Measurements from ENCODE around the gene HS3ST3A1.
A peak's percentile ranks its signal among the peaks of the same experiment; 100 is the strongest.

The HS3ST3A1 gene

GRCh38 chr17:13631529-13631928, 29.8 kb upstream of the HS3ST3A1 start:
- POLR2A ChIA-PET (ENCODE audit: low non-redundant PET) = no interaction called here
- H3K27ac ChIP-seq = no peak overlapping the region
- TF ChIP-seq, protein P1, sequence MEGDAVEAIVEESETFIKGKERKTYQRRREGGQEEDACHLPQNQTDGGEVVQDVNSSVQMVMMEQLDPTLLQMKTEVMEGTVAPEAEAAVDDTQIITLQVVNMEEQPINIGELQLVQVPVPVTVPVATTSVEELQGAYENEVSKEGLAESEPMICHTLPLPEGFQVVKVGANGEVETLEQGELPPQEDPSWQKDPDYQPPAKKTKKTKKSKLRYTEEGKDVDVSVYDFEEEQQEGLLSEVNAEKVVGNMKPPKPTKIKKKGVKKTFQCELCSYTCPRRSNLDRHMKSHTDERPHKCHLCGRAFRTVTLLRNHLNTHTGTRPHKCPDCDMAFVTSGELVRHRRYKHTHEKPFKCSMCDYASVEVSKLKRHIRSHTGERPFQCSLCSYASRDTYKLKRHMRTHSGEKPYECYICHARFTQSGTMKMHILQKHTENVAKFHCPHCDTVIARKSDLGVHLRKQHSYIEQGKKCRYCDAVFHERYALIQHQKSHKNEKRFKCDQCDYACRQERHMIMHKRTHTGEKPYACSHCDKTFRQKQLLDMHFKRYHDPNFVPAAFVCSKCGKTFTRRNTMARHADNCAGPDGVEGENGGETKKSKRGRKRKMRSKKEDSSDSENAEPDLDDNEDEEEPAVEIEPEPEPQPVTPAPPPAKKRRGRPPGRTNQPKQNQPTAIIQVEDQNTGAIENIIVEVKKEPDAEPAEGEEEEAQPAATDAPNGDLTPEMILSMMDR (conservative IDR thresholded peaks at IDR 0.05; ENCODE audit: low read depth) = no peak
- DNase-seq (ENCODE audit: low spot score) = no peak
- CTCF ChIA-PET = no interaction called here

DNA sequence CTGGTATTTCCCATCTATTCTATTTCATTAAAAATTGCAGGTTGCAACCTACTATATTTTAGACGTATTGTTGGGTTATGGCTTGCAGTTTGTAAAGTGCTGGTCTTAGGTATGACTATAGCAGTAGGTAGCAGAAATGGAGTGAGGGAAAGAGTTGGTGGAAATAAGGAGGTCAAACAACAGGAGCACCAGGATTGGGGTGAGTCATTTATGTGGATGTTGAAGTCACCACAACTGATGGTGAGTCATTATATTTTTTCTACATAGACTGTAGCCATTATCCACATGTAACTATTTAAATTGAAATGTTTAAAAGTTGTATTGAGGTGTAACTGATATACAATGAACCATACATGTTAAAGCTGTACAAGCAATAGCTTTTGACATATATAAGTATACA, 25.0 kb upstream of the HS3ST3A1 start:
- CTCF ChIA-PET = no interaction called here
- peak; percentile 73 for DNase-seq (ENCODE audit: low spot score)

GRCh38 chr17:13619462-13619861, 17.7 kb upstream of the HS3ST3A1 start:
- CTCF ChIA-PET = interaction anchor here (0.6 kb wide), 1 partner anchor 188 kb away, joined by 4 read pairs; no protein-coding TSS in a partner anchor
- TF ChIP-seq, protein P1 (conservative IDR thresholded peaks at IDR 0.05; ENCODE audit: low read depth) = no peak
- DNase-seq (ENCODE audit: low spot score) = no peak
- POLR2A ChIA-PET (ENCODE audit: low non-redundant PET) = no interaction called here
- H3K27ac ChIP-seq = no peak overlapping the region

More for the DNA sequence above, 25.0 kb upstream of the HS3ST3A1 start:
- no peak overlapping the region for H3K27ac ChIP-seq
- TF ChIP-seq, protein P1 (conservative IDR thresholded peaks at IDR 0.05; ENCODE audit: low read depth) = no peak
- POLR2A ChIA-PET (ENCODE audit: low non-redundant PET) = no interaction called here

- no peak overlapping the region for H3K27ac ChIP-seq
- TF ChIP-seq, protein P1 (conservative IDR thresholded peaks at IDR 0.05; ENCODE audit: low read depth) = no peak
- POLR2A ChIA-PET (ENCODE audit: low non-redundant PET) = no interaction called here
- CTCF ChIA-PET = interaction anchor here (0.7 kb wide), 1 partner anchor 1464 kb away, joined by 3 read pairs; no protein-coding TSS in a partner anchor
- DNase-seq (ENCODE audit: low spot score) = no peak
Observed at GRCh38 chr17:13616031-13616430, 14.3 kb upstream of the HS3ST3A1 start.

DNA sequence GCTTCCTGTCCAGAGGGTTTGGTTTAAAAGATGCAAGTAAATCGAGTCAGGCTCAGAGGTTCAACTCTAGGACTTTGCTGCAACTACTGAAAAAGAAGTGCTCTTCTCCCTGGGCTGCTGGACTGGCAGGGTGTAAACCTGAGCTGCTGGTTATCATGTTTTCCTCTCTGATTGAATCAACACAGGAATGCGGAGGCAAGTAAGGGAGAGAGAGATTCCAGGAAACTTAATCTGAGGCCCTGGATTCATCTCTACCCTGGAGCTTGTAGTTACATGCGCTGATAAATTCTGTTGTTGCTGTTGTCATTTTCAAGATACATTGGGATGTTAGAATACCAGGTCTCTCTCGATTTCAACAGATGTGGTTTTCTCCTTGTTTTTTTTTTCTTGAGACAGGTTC, 8.2 kb upstream of the HS3ST3A1 start:
- H3K27ac ChIP-seq = no peak overlapping the region
- ChIA-PET POLR2A (ENCODE audit: low non-redundant PET) (no interaction called here), CTCF (no interaction called here)
- DNase-seq (ENCODE audit: low spot score) = no peak
- TF ChIP-seq, protein P1 (conservative IDR thresholded peaks at IDR 0.05; ENCODE audit: low read depth) = no peak

GRCh38 chr17:13601322-13601775, 380 bp downstream of the HS3ST3A1 start:
- peak; percentile 9 for DNase-seq (ENCODE audit: low spot score)
- H3K27ac ChIP-seq = peak overlapping the region; percentile 65

More at GRCh38 chr17:13601322-13601775, 380 bp downstream of the HS3ST3A1 start:
- ChIA-PET CTCF (interaction anchor here (0.6 to 1.4 kb wide), 2 partner anchors 701 to 940 kb away, joined by 3 to 4 read pairs; no protein-coding TSS in a partner anchor), POLR2A (ENCODE audit: low non-redundant PET) (no interaction called here)
- TF ChIP-seq, protein P1 (conservative IDR thresholded peaks at IDR 0.05; ENCODE audit: low read depth) = no peak
